Left colon (tissue), 2 donors: Measurements from ENCODE around the gene ROR1. TPM values are rescaled to one million over a fixed set of nuclear protein-coding genes. Genes with fewer than 3 reads are reported as not detected.
A peak's percentile ranks its signal among the peaks of the same experiment; 100 is the strongest.
"Not testable (repeated sequence)": the region's sequence is repeated elsewhere in the genome, so short reads cannot be mapped to it uniquely, and the experiment has no call there.

ENCODE experiments used
- ATAC-seq: fragments of 200-7000 bp; cut with Tn5 transposase; one replicate; pipeline ENCODE4 v1.9.1; 2020; ENCODE audit warnings: mild to moderate bottlenecking, moderate library complexity
- DNase-seq, 2 donors: peaks; one replicate each; pipeline ENCODE4 v3.0.0-alpha.2; 2020
- intact Hi-C, 2 donors: fragments of 100-400 bp; cut with DNase I in 1 of 2; cut with micrococcal nuclease in 1 of 2; formaldehyde crosslinking; loops; one replicate each; pipeline versions ENCODE4 v1.11.2 to v1.14.0; 2022; cut with DNase I, micrococcal nuclease
- total RNA-seq, 2 donors: library from RNA; stranded (reverse); fragmentation: NEBNext Ultra II Directional; extraction: Animal tissue kit (Norgen Biotek cat#: 25700); gene quantifications; one replicate each; pipeline ENCODE4 v1.2.1, GENCODE V29; 2021
- donor health status: DM: no; HTN: no; CAD: no.
- donor health status: DM: yes; HTN: yes; CAD: no.

ROR1 gene
- total RNA-seq, 2 donors from 2014 or later: 5.1 to 7.1 TPM

- DNase-seq (no peak), ATAC-seq (no peak)
- intact Hi-C loops: no loop called here
Observed at GRCh38 chr1:63784489-63785390, 10.9 kb downstream of the ROR1 start.

GRCh38 chr1:63787270-63787669, 13.5 kb downstream of the ROR1 start:
- ATAC-seq, intact Hi-C loops: not testable (repeated sequence)

GRCh38 chr1:63787875-63788274, 14.1 kb downstream of the ROR1 start:
- intact Hi-C loops: no loop called here
- DNase-seq: no peak
- peak; percentile 86 for ATAC-seq

More at GRCh38 chr1:63787270-63787669, 13.5 kb downstream of the ROR1 start:
- DNase-seq: not testable (repeated sequence)

GRCh38 chr1:63789856-63790605, 16.2 kb downstream of the ROR1 start:
- intact Hi-C loops: no loop called here
- ATAC-seq (no peak), DNase-seq (no peak)

GRCh38 chr1:63790989-63791388, 17.2 kb downstream of the ROR1 start:
- ATAC-seq (no peak), DNase-seq (no peak)
- intact Hi-C loops: no loop called here

- ATAC-seq: no peak
- intact Hi-C loops: no loop called here
- no peak for DNase-seq
Observed at GRCh38 chr1:63792152-63792551, 18.3 kb downstream of the ROR1 start.

- ATAC-seq (no peak), DNase-seq (no peak)
- intact Hi-C loops: no loop called here
Observed at GRCh38 chr1:63793741-63794240, 20.0 kb downstream of the ROR1 start.

- DNase-seq: no peak
- no peak for ATAC-seq
- intact Hi-C loops: no loop called here
Observed at GRCh38 chr1:63794354-63794753, 20.5 kb downstream of the ROR1 start.

- intact Hi-C loops: no loop called here
- DNase-seq (no peak), ATAC-seq (no peak)
Observed at GRCh38 chr1:63794939-63795378, 21.1 kb downstream of the ROR1 start.

GRCh38 chr1:63795455-63795854, 21.6 kb downstream of the ROR1 start:
- intact Hi-C loops: no loop called here
- ATAC-seq (no peak), DNase-seq (no peak)

GRCh38 chr1:63797056-63797726, 23.4 kb downstream of the ROR1 start:
- DNase-seq (no peak), ATAC-seq (no peak)
- intact Hi-C loops: no loop called here

- DNase-seq (no peak), ATAC-seq (no peak)
- intact Hi-C loops: no loop called here
Observed at GRCh38 chr1:63798284-63798683, 24.5 kb downstream of the ROR1 start.

- ATAC-seq (no peak), DNase-seq (no peak)
- intact Hi-C loops: no loop called here
Observed at GRCh38 chr1:63799307-63799706, 25.5 kb downstream of the ROR1 start.

GRCh38 chr1:63799820-63800219, 26.0 kb downstream of the ROR1 start:
- intact Hi-C loops: no loop called here
- DNase-seq (no peak), ATAC-seq (no peak)

GRCh38 chr1:63802109-63802508, 28.3 kb downstream of the ROR1 start:
- no peak for DNase-seq
- no peak for ATAC-seq
- intact Hi-C loops: no loop called here

- intact Hi-C loops: no loop called here
- DNase-seq (peak in 1 of 2 donors; percentile 21), ATAC-seq (peak; percentile 85)
Observed at GRCh38 chr1:63804829-63805484, 31.1 kb downstream of the ROR1 start.

GRCh38 chr1:63807046-63807445, 33.2 kb downstream of the ROR1 start:
- ATAC-seq (no peak), DNase-seq (no peak)
- intact Hi-C loops: no loop called here

- DNase-seq: no peak
- no peak for ATAC-seq
- intact Hi-C loops: no loop called here
Observed at GRCh38 chr1:63810936-63811469, 37.2 kb downstream of the ROR1 start.
